NCI-H510A treated with DMSO at 0.1 percent for 48 hours (cell line): ENCODE data around the gene SNX33.
"Not testable (repeated sequence)": the region's sequence is repeated elsewhere in the genome, so short reads cannot be mapped to it uniquely, and the experiment has no call there.

Experiments
- DNase-seq: peaks from one replicate; lab custom pipeline; 2025; lab: John Stamatoyannopoulos, UW

The SNX33 gene

DNA sequence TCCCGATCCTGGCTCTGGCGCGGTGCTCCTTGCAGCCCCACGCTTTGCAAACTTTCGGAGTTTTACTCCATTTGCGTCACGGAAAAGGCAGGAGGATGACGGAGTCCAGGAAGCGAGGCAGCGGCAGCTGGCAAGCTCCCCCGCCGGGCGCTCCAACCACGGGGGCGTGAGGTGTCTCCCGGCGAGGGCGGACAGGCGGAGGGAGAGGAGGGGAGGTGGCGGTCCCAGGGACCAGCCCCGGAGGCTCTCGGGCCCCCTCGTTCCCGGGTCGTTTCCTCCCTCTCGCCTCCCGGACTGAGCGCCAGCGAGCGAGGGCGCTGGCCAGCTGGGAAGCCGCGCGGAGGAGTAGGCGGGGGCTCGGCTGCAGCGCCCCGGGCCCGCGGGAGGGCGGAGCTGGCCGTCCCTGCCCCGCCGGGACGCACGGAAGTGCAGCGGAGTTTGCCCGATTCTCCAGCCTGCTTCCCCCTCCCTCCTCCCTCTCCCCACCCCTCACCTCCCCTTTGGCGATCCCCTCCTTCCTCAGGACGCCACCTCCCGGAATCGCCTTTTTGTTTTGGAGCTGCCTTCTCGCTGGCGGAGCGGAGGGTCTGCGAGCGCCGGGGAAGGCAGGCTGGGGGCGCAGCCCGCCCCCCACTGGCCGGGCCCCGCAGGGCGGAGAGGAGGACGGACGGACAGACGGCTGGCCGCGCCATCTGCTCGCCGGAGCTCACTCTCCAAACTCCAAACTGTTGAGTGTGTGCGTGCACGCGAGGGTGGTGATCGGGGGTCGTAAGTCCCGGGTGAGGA is at the start of gene SNX33:
SNX33 (plus strand) TSS at position 543 of the 786 bp plus-strand sequence. CDS start 1,191 bp downstream, outside the sequence.
- peak; percentile 57 for DNase-seq

DNA sequence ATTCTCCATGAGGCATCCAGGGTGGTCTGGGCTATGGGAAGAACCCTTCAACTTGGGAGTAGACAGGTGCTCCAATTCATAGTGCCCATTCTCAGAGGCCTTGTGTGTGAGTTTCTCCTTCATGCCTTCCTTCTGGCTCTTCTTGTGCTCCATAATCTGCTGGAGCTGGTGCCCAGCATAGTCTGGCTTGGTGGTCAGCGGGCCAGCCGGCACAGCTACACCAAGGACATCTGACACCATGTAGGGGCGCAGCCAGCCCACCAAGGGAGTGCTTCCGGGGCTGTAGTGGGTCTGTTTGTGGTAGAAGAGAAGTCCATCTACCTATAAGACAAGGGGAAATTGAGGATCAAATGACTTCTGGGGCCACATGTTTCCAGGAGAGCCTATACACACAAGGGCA is 49.4 kb upstream of the SNX33 start:
- no peak for DNase-seq

- no peak for DNase-seq
Observed at GRCh38 chr15:75599401-75599800, 48.3 kb upstream of the SNX33 start.

DNA sequence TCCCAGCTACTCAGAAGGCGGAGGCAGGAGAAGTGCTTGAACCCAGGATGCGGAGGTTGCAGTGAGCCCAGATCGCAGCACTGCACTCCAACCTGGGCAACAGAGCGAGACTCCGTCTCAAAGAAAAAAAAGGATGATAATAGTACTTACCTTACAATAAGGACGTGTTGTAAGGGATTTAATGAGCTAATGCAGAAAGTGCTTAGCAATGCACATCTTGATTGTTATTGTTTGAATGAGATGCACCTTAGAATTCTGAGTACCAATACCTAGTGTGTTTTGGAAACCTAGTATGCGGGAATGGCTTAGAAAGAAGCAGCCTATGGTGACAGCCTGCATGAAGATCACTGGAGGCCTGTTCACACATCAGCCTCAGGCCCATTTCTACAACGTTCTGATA is 41.7 kb upstream of the SNX33 start:
- DNase-seq, result no peak

GRCh38 chr15:75606711-75607699 is 40.7 kb upstream of the SNX33 start:
- no peak for DNase-seq

GRCh38 chr15:75616766-75617165 is 30.9 kb upstream of the SNX33 start:
- DNase-seq, result no peak

DNA sequence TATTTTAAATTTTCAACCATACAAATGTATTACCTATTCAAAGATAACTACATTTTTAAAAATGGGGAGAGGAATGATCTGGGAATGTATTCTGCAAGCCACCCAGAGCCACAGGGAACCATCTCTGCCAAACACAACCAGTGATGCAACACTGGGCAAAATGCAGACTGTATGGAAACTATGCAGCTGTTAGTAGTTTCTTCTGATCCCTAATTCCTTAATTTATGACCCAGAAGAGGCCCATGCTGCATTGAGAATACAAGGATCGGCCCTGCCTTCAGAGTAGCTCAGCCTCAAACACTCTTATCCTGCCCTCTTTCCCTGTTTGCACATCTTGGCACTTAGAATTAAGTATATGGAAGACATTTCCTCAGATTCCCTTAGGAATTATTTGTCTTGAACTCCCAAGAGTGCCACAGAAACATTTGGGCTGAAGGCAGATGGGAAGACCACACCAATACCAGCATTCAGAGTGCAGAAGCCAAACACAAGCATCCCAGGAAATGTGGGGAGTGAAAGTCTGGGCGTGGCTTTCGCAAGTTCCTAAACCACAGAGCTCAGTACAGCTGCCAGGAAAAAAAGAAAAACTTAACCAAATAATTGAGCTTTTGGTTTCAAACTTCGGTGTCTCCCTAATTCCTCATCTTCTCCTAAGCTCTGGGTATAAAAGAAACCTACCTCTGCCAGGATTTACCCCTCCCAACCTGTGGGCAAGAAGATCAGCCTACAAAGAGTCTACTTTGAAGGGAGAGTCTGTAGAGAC is 27.5 kb upstream of the SNX33 start:
- no peak for DNase-seq

- no peak for DNase-seq
Observed at GRCh38 chr15:75620841-75621391, 26.8 kb upstream of the SNX33 start.

DNA sequence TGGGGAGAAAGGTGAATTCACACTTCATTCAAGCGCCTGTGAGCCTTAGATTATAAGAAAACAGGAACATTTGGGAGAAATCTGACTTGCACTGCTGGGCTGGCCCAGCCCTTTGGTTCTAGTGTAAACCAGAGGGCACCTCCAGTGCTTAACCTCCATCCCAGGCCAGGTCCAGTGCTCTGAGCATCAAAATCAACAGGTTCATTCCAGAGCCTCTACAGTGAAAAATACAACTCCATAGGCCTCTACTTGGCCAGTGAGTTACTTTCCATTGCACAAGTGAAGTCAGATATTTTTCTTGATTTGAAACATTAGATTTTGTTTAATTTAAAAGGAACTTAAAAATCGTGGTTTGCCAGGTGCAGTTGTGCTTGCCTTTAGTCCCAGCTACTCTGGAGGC is 25.2 kb upstream of the SNX33 start:
- DNase-seq, result no peak

DNA sequence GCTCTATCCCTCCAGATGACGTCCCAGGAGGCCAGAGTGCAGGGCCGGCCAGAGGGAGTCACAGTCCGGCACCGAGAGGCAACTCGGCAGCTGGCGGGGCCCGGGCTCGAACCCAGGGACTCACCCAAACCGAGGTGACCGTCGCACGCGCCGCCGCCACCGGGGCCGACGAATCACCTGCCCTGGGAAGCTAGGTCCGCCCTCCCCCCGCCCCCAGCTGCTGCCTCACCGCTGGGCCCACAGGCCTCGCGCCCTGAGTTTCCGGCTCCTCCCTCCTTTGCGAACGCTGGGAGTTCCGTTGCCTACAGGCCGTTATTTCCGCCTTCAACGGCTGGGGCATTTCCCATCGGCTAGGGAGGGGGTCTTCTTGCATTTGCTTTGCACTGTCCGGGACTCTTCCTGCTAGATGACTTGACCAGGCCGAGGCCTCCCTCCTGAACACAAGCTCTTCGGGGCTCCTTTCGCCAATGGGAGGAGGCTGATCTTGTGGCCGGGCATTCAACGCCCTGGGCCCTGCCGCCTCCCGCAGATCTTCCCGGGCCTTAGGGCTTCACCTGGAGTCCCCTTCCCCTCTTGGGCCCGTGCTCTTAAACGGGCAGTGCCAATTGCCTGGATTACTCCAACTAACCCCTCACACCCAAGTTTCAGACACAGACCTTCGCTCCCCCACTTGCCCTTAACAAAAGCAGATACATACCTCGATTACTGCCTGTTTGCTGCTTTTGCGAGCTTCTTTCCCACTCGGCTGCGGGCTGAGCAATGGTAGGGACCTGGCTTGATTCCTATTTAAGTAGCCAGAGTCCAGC is 22.0 kb upstream of the SNX33 start, which contains the start of gene SNUPN:
SNUPN (minus strand) TSS at position 184 of the 806 bp plus-strand sequence. CDS start 4,674 bp downstream, outside the sequence.
- peak; percentile 19 for DNase-seq

DNA sequence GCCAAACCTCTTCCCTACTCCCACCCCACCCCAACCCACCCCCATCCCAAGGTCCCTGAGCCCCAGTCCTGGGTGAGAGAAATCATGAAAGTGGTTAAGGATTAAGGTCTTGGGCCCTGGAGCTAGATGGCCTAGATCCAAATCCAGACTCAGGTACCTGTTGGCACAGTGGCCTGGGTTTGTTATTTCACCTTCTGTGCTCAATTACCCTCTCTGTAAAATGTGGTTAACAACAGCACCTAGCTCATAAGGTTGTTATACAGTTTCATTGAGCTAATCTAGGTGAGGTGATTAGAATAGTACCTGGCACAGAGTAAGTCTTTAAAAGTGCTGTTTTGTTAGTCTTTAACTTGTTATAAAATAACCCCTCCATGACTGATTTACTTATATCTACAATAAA is 15.8 kb upstream of the SNX33 start:
- no peak for DNase-seq

DNA sequence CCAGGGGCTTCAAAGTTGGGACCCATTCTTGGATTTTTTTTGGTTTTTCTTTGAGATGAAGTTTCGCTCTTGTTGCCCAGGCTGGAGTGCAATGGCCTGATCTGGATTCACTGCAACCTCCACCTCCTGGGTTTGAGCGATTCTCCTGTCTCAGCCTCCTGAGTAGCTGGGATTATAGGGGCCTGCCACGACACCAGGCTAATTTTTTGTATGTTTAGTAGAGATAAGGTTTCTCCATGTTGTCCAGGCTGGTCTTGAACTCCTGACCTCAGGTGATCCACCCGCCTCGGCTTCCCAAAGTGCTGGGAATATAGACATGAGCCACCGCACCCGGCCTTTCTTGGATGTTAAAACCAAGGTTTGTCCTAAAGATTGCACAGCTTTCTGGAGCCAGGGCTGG is 13.8 kb upstream of the SNX33 start:
- DNase-seq, result not testable (repeated sequence)

- DNase-seq, result no peak
Observed at GRCh38 chr15:75636026-75636425, 11.7 kb upstream of the SNX33 start.

- DNase-seq, result no peak
Observed at GRCh38 chr15:75637245-75638009, 10.3 kb upstream of the SNX33 start.

DNA sequence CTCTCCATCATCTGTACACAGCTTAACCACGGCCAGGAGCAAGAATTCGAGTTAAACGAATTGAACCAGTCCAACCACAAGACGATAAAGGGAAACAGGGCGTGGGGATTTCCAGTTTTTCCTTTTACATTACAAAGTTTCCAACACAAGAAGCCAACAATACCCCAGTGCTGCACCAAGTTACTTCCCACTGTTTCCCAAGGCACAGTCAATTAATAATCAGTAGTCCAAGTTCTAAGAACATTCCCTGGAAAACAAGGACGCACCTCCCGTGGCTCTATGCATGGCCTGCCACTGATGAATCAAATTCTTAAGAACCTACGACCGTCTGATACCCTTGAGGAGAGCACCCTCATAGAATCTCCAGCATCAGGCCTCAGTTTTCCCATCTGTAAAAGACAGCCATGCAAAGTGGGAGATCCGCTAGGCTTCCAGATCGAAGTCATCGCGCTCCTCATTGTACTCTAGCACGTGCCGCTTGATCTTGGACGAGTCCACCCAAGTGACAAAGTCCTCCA is 8.5 kb upstream of the SNX33 start:
- DNase-seq, result no peak

DNA sequence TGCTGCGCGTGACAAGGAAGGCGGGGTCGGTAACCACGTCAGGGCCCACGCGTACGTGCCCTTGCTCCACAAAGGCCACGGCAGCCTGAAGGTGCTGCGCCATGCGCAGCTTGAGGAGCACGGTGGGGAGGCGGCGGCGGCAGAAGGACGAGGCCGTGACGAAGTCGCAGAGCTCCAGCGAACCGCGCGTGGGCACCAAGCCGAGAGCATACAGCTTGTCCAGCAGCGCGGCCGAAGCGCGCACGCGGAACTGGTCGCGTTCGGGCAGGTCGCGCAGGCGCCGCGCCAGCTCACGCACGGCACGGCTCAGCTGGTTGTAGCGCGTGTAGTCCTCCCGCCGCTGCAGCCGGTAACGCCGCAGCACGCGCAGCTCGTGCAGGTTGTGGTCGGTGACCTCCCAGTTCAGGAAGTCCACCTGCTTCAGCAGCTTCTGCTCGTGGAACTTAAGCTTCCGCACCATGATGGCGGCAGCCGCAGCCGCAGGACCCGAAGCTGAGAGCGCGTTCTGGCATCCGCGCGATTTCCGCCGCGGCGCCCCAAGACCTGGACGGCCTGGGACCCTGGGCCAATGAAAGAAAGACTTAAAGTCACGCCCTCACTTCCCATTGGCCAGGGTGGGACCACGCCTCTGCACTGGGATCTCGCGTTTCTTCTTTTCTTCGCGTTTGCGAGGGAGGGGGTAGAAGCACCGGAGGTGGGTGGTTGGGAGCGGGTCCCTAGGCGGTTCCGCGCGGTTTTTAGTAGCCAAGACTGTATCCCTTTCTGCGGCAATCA is 7.8 kb upstream of the SNX33 start, which contains the start of gene IMP3:
IMP3 (minus strand) TSS at position 516 of the 774 bp plus-strand sequence; CDS start at position 460, 56 bp downstream.
- peak; percentile 87 for DNase-seq

DNA sequence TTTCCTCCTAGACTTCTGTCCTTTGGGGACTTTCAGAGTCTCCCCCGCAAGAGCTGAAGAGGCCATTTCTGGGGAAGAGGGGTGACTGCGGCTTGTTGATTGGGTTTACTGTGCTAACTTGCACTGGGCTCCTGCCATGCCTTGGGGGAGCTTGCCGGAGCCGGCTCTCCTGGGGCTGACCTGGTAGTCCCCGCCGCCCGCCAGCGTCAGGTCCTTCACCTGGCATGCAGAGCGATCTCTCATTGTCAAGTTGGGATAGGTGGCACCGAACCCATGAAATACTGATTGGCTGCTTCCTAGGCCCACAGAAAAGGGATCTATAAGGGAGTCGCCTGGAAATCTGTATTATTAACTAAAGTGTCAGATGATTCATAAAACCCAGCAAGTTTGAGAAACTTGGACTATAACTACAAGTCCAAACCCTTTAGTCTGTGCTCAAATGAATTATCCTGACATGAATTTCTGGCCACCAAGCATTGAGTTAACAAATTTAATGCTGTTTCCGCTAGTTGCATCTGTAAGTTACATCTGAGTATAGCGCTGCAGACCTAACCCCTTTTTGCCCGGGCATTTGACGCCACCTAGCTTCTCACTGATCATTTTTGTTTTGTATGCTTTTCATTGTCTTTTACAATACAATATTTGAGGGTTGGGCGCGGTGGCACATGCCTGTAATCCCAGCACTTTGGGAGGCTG is 7.1 kb upstream of the SNX33 start:
- DNase-seq, result peak; percentile 72

DNA sequence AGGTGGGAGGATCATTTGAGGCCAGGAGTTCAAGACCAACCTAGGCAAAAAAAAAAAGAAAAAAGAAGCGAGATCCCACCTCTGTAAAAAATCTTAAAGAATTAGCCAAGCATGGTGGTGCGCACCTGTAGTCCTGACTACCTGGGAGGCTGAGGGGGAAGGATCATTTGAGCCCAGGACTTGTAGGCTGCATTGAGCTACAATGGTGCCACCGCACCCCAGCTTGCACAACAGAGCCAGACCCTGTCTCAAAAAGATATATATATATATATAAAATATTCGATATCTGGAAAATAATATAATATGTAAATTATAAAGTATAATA is 6.6 kb upstream of the SNX33 start:
- DNase-seq, result no peak
